Osteoblast (primary cell): ENCODE measurements around the gene BCL2L2. TPM values are rescaled to one million over a fixed set of nuclear protein-coding genes. Genes with fewer than 3 reads are reported as not detected.
A peak's percentile ranks its signal among the peaks of the same experiment; 100 is the strongest.

ENCODE experiments used
- DNase-seq: peaks from one replicate; pipeline ENCODE4 v3.0.0; 2011; ENCODE audit warnings: low spot score, mixed read lengths; ENCODE audit not compliant: insufficient read length; ENCODE audit errors: missing footprints
- H2AFZ ChIP-seq: 2 replicates; pipeline ENCODE4 v1.6.0; 2011; ENCODE audit warnings: mild to moderate bottlenecking, low read length
- H3K27ac ChIP-seq: 2 replicates; pipeline ENCODE4 v1.5.1; 2011; ENCODE audit warnings: mild to moderate bottlenecking, low read depth, low read length, moderate library complexity
- H3K27me3 ChIP-seq: 2 replicates; pipeline ENCODE4 v1.6.0; 2012; ENCODE audit warnings: mild to moderate bottlenecking, control low read depth, inconsistent platforms, low read length, moderate library complexity; ENCODE audit not compliant: insufficient read depth
- H3K36me3 ChIP-seq: 2 replicates; pipeline ENCODE4 v1.5.1; 2011; ENCODE audit warnings: mild to moderate bottlenecking, low read length, control low read depth, moderate library complexity; ENCODE audit not compliant: insufficient read depth
- H3K4me1 ChIP-seq: 2 replicates; pipeline ENCODE4 v1.5.1; 2011; ENCODE audit warnings: mild to moderate bottlenecking, low read length, control low read depth, moderate library complexity; ENCODE audit not compliant: insufficient read depth
- H3K4me2 ChIP-seq: 2 replicates; pipeline ENCODE4 v1.6.0; 2011; ENCODE audit warnings: mild to moderate bottlenecking, low read length; ENCODE audit not compliant: insufficient read depth
- H3K4me3 ChIP-seq: fragments of 200-600 bp; sonication (generic); 3 replicates; pipeline ENCODE4 v1.5.1; 2012; ENCODE audit warnings: mild to moderate bottlenecking, low read length, inconsistent platforms; ENCODE audit not compliant: insufficient read depth
- H3K79me2 ChIP-seq: 2 replicates; pipeline ENCODE4 v1.6.0; 2012; ENCODE audit warnings: mild to moderate bottlenecking, low read length, control low read depth, inconsistent platforms; ENCODE audit not compliant: insufficient read depth
- H3K9me3 ChIP-seq: 2 replicates; pipeline ENCODE4 v1.5.1; 2011; ENCODE audit warnings: low read depth, low read length, control low read depth
- H4K20me1 ChIP-seq: 2 replicates; pipeline ENCODE4 v1.6.0; 2012; ENCODE audit warnings: mild to moderate bottlenecking, low read length, control low read depth; ENCODE audit not compliant: insufficient read depth
- total RNA-seq: library from RNA; depleted of rRNA; stranded (reverse); fragments of >200 nt; gene quantifications from 2 replicates; pipeline ENCODE4 v1.2.3, GENCODE V29; 2012
- TF ChIP-seq, protein P1 (sequence below): IDR thresholded peaks from 2 replicates; pipeline ENCODE4 v1.5.1; 2011; ENCODE audit warnings: mild to moderate bottlenecking, low read depth, low read length, moderate library complexity; ENCODE audit errors: extremely low read depth

The BCL2L2 gene
- total RNA-seq, 1 donor: 19.5 TPM

DNA sequence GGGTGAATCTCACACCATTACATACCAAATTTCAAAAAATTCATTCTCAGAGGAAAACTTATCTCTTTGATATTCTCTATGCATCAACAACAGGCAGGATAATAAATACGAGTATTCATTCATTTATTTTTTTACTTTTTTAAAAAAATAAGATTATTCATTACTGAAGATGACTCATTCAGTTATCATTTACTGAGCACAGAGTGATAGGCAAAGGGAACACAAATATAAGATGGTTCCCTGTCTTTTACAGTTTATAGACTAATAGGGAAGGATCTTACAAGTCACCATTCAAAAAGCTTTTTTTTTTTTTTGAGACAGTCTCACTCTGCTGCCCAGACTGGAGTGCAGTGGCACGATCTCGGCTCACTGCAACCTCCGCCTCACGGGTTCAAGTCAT lies 9.7 kb downstream of the BCL2L2 start:
- TF ChIP-seq, protein P1, sequence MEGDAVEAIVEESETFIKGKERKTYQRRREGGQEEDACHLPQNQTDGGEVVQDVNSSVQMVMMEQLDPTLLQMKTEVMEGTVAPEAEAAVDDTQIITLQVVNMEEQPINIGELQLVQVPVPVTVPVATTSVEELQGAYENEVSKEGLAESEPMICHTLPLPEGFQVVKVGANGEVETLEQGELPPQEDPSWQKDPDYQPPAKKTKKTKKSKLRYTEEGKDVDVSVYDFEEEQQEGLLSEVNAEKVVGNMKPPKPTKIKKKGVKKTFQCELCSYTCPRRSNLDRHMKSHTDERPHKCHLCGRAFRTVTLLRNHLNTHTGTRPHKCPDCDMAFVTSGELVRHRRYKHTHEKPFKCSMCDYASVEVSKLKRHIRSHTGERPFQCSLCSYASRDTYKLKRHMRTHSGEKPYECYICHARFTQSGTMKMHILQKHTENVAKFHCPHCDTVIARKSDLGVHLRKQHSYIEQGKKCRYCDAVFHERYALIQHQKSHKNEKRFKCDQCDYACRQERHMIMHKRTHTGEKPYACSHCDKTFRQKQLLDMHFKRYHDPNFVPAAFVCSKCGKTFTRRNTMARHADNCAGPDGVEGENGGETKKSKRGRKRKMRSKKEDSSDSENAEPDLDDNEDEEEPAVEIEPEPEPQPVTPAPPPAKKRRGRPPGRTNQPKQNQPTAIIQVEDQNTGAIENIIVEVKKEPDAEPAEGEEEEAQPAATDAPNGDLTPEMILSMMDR: no peak
- H3K4me2 ChIP-seq: no peak overlapping the region
- no peaks in the 10 kb centered on the region for H3K9me3 ChIP-seq
- H3K4me1 ChIP-seq: no peaks in the 10 kb centered on the region
- H3K27me3 ChIP-seq: no peaks in the 10 kb centered on the region
- H3K4me3 ChIP-seq: no peak overlapping the region
- H3K27ac ChIP-seq: no peak overlapping the region
- H3K79me2 ChIP-seq: peaks cover 36% of the 10 kb centered on the region
- peaks cover 45% of the 10 kb centered on the region for H3K36me3 ChIP-seq
- peaks cover under 1% of the 10 kb centered on the region for H4K20me1 ChIP-seq
- H2AFZ ChIP-seq: no peak overlapping the region
- DNase-seq: no peak

DNA sequence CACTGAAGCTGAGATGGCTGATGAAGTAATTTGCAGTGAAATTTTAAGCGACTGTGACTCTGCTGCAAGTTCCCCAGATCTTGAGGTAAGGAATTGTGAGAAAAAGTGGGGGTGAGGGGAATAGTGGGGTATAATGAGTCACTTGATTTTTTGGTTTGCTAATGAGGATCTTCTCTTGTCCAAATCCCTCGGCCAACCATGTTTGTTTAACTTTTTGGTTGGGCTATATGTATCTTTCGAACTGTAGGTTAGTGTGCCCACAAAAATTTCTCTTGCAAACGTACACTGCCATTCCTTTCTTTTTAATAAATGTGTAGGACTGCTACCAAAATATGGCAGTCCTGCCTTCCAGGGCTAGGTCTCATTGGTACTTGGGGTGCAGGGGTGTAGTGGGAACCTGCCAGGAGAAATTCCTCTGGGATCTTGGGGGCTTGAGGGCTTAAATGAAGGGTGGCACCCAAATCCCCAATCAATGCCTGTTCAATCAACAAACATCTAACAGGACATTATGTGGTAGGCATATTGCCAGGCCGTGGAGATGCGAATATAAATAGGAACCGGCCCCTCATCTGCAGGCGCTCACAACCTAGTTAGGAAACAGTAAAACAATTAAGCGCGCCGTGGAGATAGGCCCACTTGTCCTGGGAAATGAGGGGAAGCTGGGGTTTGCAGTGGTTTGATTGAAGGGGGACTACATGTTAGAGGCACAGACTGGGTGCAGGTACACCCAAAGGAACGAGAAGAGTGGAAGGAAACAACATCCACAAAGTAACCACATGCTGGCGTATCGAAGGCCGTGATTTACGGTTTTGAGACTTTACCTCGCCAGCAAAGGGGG lies 13.3 kb downstream of the BCL2L2 start:
- Histone ChIP-seq H3K4me2 (peak overlapping the region; percentile 64), H3K36me3 (peaks cover 52% of the 10 kb centered on the region), H3K9me3 (no peaks in the 10 kb centered on the region), H3K27ac (peak overlapping the region; percentile 75), H2AFZ (peak overlapping the region; percentile 54), H3K4me3 (peak overlapping the region; percentile 39), H3K79me2 (peaks cover 41% of the 10 kb centered on the region), H3K27me3 (no peaks in the 10 kb centered on the region), H4K20me1 (peaks cover 19% of the 10 kb centered on the region), H3K4me1 (peaks cover 7% of the 10 kb centered on the region)
- TF ChIP-seq, protein P1: no peak
- DNase-seq: no peak

DNA sequence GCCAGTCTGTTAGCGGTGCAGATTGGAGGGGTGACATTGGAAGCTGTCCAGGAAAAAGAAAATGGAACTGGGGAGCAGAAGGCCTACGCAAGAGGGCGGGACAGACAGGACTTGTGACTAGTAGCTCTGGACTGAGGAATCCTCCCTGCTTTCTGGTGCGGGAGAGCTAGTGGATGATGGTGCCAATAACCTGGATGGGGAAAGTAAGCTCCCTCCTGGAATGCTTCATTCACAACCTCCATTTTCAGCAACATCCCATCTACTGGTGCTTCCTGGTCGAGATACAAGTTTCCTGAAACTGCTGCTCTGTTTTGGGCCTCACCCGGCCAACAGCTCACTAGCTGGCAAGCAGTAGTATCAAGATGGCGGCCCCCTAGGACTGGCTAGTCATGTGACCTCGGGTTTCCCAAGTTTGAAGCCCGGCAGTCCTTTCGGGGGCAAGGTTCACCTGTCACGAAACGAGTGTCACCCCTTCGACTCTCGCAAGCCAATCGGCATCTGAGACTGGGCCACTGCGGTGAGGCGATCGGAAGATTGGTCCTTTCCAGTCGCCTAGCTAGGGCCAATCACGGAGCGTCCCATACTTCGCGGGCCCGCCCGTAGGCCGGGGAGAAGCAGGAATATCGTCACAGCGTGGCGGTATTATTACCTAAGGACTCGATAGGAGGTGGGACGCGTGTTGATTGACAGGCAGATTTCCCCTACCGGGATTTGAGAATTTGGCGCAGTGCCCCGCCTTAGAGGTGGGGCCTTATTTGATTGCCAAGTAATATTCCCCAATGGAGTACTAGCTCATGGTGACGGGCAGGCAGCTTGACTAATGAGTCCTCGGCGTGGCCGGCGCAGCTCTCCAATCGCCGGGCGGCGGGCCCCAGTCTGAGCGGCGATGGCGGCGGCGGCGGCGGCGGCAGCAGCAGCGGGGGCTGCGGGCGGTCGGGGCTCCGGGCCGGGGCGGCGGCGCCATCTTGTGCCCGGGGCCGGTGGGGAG lies 14.2 kb downstream of the BCL2L2 start, which contains the start of gene PABPN1:
PABPN1 (plus strand) TSS at position 874 of the 988 bp plus-strand sequence; CDS start at position 887, 13 bp downstream.
- H3K27me3 ChIP-seq: no peaks in the 10 kb centered on the region
- peak within 1 kb of the TSS; percentile 87 for H3K4me3 ChIP-seq
- H2AFZ ChIP-seq: peak within 1 kb of the TSS; percentile 54
- H3K9me3 ChIP-seq: no peaks in the 10 kb centered on the region
- H4K20me1 ChIP-seq: peaks cover 19% of the 10 kb centered on the region
- peaks cover 39% of the 10 kb centered on the region for H3K79me2 ChIP-seq
- H3K4me1 ChIP-seq: peaks cover 7% of the 10 kb centered on the region
- H3K36me3 ChIP-seq: peaks cover 51% of the 10 kb centered on the region
- peak within 1 kb of the TSS; percentile 78 for H3K4me2 ChIP-seq
- TF ChIP-seq, protein P1: no peak
- DNase-seq: peak; percentile 99
- peak within 1 kb of the TSS; percentile 88 for H3K27ac ChIP-seq
